ENCODE results near the gene SREK1IP1. TPM values are rescaled to one million over a fixed set of nuclear protein-coding genes. Genes with fewer than 3 reads are reported as not detected.

SREK1IP1 gene
- total RNA-seq, 3 donors from 2014 or later (not counting 1 experiment from before 2014, with no cell fraction given), result 20.2 to 28.0 (median 24.4) TPM

DNA sequence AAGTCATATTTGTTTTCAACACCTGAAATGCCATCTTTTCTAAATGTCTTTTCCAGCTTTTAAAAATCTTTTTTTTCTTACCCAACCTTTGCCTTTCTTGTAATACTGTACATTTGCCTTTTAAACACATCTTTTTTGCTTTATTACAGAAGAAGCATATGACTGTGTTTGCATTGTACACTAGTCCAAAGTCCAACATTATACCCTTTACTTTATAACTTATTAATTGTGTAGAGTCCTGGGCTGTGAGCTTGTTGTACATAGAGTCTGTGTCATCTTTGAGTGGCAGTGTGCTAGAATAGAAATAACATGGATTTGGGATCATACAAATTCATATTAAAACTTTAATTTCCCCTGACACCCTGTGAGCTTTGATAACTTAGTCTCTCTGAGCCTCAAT lies 24.0 kb upstream of the SREK1IP1 start:
- Histone ChIP-seq H3K4me3 (ENCODE audit: low read length) (no peak overlapping the region), H3K4me1 (ENCODE audit: control insufficient read depth, insufficient read depth, low read length) (no peaks in the 10 kb centered on the region), H3K27ac (ENCODE audit: low read length) (no peak overlapping the region), H3K36me3 (ENCODE audit: control insufficient read depth, insufficient read depth, low read length) (peaks cover 11% of the 10 kb centered on the region), H3K27me3 (ENCODE audit: control insufficient read depth, insufficient read depth, low read length) (no peaks in the 10 kb centered on the region), H3K9me3 (ENCODE audit: control insufficient read depth, insufficient read depth, low read length) (no peaks in the 10 kb centered on the region)
- no peaks in the 10 kb centered on the region for H3K9me3 Mint-ChIP-seq
- peaks cover 13% of the 10 kb centered on the region for H3K36me3 Mint-ChIP-seq
- H3K4me3 Mint-ChIP-seq, result no peak overlapping the region
- no peaks in the 10 kb centered on the region for H3K27me3 Mint-ChIP-seq (ENCODE audit: low read depth in 2 of 2)
- no peak for DNase-seq
- intact Hi-C loops (cut with micrococcal nuclease), result no loop called here
- H3K27ac Mint-ChIP-seq, result no peak overlapping the region
- TF ChIP-seq, protein P1, sequence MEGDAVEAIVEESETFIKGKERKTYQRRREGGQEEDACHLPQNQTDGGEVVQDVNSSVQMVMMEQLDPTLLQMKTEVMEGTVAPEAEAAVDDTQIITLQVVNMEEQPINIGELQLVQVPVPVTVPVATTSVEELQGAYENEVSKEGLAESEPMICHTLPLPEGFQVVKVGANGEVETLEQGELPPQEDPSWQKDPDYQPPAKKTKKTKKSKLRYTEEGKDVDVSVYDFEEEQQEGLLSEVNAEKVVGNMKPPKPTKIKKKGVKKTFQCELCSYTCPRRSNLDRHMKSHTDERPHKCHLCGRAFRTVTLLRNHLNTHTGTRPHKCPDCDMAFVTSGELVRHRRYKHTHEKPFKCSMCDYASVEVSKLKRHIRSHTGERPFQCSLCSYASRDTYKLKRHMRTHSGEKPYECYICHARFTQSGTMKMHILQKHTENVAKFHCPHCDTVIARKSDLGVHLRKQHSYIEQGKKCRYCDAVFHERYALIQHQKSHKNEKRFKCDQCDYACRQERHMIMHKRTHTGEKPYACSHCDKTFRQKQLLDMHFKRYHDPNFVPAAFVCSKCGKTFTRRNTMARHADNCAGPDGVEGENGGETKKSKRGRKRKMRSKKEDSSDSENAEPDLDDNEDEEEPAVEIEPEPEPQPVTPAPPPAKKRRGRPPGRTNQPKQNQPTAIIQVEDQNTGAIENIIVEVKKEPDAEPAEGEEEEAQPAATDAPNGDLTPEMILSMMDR (IDR thresholded peaks at IDR 0.05), result no peak
- no peaks in the 10 kb centered on the region for H3K4me1 Mint-ChIP-seq
- no peak for ATAC-seq

DNA sequence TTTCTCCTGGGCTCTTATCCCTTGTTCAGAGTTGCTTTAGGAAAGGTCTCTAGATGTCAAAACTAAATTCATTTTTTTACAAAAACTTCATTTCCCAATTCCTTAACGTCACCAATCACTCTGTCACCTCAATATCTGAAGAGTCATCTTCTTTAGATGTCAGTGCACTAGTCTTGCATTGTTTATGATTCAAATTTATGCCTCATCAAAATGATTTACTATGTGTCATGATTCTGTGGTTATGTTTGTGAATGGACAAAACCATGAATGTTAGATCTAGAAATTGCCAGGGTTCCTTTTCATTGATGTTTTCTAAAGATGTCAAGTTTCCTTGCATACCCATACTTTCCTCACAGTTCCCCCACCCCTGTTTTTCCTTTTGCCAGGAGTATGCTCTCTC lies 21.7 kb upstream of the SREK1IP1 start:
- Mint-ChIP-seq H3K4me1 (no peaks in the 10 kb centered on the region), H3K27ac (no peak overlapping the region), H3K27me3 (ENCODE audit: low read depth in 2 of 2) (no peaks in the 10 kb centered on the region), H3K9me3 (no peaks in the 10 kb centered on the region), H3K4me3 (no peak overlapping the region), H3K36me3 (peaks cover 21% of the 10 kb centered on the region)
- H3K36me3 ChIP-seq (ENCODE audit: control insufficient read depth, insufficient read depth, low read length), result peaks cover 14% of the 10 kb centered on the region
- H3K4me1 ChIP-seq (ENCODE audit: control insufficient read depth, insufficient read depth, low read length), result no peaks in the 10 kb centered on the region
- TF ChIP-seq, protein P1 (IDR thresholded peaks at IDR 0.05), result no peak
- H3K27ac ChIP-seq (ENCODE audit: low read length), result no peak overlapping the region
- 100% methylated on average over 1 of the region's 1 CpG for WGBS (ENCODE audit: insufficient coverage)
- no peaks in the 10 kb centered on the region for H3K9me3 ChIP-seq (ENCODE audit: control insufficient read depth, insufficient read depth, low read length)
- intact Hi-C loops (cut with micrococcal nuclease), result no loop called here
- H3K27me3 ChIP-seq (ENCODE audit: control insufficient read depth, insufficient read depth, low read length), result no peaks in the 10 kb centered on the region
- ATAC-seq, result no peak
- no peak for DNase-seq
- no peak overlapping the region for H3K4me3 ChIP-seq (ENCODE audit: low read length)

DNA sequence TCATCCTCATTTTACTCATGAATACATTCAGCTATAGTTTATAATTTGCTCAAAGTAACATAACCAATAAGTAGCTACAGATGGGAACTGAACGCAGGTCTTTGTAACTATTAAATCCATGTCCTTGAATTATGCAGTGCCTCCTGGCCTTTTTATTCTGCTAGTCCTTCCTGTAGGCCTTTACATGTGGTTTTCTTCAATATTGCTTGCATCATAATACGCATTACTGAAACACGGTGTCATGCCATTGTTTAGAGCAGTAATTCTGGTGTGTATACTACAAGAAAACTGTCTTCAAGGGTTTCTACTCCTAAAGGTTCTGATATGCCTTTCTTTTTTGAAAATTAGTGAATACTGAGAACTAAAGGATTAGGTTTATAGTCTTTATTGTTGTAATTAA lies 21.0 kb upstream of the SREK1IP1 start:
- H3K36me3 ChIP-seq (ENCODE audit: control insufficient read depth, insufficient read depth, low read length), result peaks cover 14% of the 10 kb centered on the region
- no peaks in the 10 kb centered on the region for H3K4me1 ChIP-seq (ENCODE audit: control insufficient read depth, insufficient read depth, low read length)
- TF ChIP-seq, protein P1 (IDR thresholded peaks at IDR 0.05), result no peak
- no peaks in the 10 kb centered on the region for H3K27me3 ChIP-seq (ENCODE audit: control insufficient read depth, insufficient read depth, low read length)
- ATAC-seq (no peak), DNase-seq (no peak)
- WGBS (ENCODE audit: insufficient coverage), result 91% methylated on average over 3 of the region's 3 CpGs
- no peaks in the 10 kb centered on the region for H3K9me3 Mint-ChIP-seq
- H3K27me3 Mint-ChIP-seq (ENCODE audit: low read depth in 2 of 2), result no peaks in the 10 kb centered on the region
- peaks cover 21% of the 10 kb centered on the region for H3K36me3 Mint-ChIP-seq
- no peak overlapping the region for H3K4me3 Mint-ChIP-seq
- no peaks in the 10 kb centered on the region for H3K9me3 ChIP-seq (ENCODE audit: control insufficient read depth, insufficient read depth, low read length)
- intact Hi-C loops (cut with micrococcal nuclease), result no loop called here
- no peak overlapping the region for H3K27ac Mint-ChIP-seq
- H3K4me3 ChIP-seq (ENCODE audit: low read length), result no peak overlapping the region
- H3K4me1 Mint-ChIP-seq, result peaks cover 0 to 3% of the 10 kb centered on the region in 2 donors
- no peak overlapping the region for H3K27ac ChIP-seq (ENCODE audit: low read length)

DNA sequence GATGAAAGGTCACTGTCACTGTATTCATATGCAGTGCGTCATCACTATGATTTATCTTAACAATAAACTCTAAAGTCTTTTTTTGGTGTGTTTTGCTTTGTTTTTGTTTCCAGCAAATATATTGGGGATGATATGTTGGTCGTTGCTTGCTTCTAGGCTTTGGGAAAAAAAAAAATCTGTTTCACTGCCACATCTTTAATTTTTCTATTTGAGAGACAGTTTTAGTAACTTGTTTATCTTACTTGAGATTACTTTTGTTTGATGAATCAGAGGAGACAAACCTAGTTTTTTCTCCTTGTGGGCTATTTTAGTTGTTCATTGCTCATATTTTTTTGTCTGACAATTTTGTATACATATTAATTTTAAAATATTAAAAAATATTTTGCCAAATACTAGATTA lies 19.7 kb upstream of the SREK1IP1 start:
- H3K27me3 Mint-ChIP-seq (ENCODE audit: low read depth in 2 of 2), result no peaks in the 10 kb centered on the region
- DNase-seq (no peak), ATAC-seq (no peak)
- Histone ChIP-seq H3K4me1 (ENCODE audit: control insufficient read depth, insufficient read depth, low read length) (no peaks in the 10 kb centered on the region), H3K9me3 (ENCODE audit: control insufficient read depth, insufficient read depth, low read length) (no peaks in the 10 kb centered on the region), H3K27me3 (ENCODE audit: control insufficient read depth, insufficient read depth, low read length) (no peaks in the 10 kb centered on the region), H3K36me3 (ENCODE audit: control insufficient read depth, insufficient read depth, low read length) (peaks cover 22% of the 10 kb centered on the region), H3K4me3 (ENCODE audit: low read length) (no peak overlapping the region), H3K27ac (ENCODE audit: low read length) (no peak overlapping the region)
- intact Hi-C loops (cut with micrococcal nuclease), result no loop called here
- peaks cover 0 to 6% of the 10 kb centered on the region in 2 donors for H3K4me1 Mint-ChIP-seq
- no peaks in the 10 kb centered on the region for H3K9me3 Mint-ChIP-seq
- no CpG with 5 or more reads among the region's 2 CpGs for WGBS (ENCODE audit: insufficient coverage)
- TF ChIP-seq, protein P1 (IDR thresholded peaks at IDR 0.05), result no peak
- no peak overlapping the region for H3K4me3 Mint-ChIP-seq
- no peak overlapping the region for H3K27ac Mint-ChIP-seq
- H3K36me3 Mint-ChIP-seq, result peaks cover 21% of the 10 kb centered on the region
